ENCODE results near the gene GFOD1. TPM values are rescaled to one million over a fixed set of nuclear protein-coding genes. Genes with fewer than 3 reads are reported as not detected.

The GFOD1 gene
- total RNA-seq, 1 donor from 2014 or later = 16.3 TPM

DNA sequence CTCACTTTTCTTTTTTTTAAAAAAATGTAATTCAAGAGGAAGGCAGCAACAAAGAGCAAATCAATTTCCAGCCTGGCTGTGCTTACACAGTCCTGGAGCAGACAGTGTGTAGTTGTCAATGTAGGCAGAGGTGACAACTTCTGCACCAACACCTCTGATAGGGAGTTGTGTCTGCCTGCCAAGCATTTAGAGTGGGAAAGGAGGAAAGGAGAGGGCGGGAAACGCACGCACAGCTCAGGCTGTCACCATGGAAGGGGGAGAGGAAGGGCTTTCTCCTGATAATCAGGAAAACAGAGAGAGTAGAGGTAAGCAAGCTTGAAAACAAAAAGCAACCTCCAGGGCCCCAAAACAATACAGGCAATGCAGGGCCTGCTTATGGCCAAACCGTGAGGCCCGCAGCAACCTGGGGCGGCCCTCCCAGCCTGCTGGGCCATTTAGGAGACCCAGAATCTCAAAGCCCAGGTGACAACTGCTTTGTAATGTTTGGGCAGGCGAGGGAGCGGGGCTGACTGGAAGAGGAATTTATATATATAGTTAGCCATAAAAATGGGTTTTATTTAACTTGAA, 41.5 kb upstream of the GFOD1 start:
- H3K27me3 ChIP-seq (ENCODE audit: control insufficient read depth, insufficient read depth, low read length) = no peaks in the 10 kb centered on the region
- FAIRE-seq (no peak), DNase-seq (ENCODE audit: low read depth) (no peak)
- no peak overlapping the region for H3K4me3 ChIP-seq (ENCODE audit: low read depth, low read length)
- no peak for TF ChIP-seq CTCF (IDR thresholded peaks at IDR 0.05; ENCODE audit: insufficient read depth, low read length, severe bottlenecking)
- H3K36me3 ChIP-seq (ENCODE audit: control insufficient read depth, insufficient read depth, low read length) = no peaks in the 10 kb centered on the region

DNA sequence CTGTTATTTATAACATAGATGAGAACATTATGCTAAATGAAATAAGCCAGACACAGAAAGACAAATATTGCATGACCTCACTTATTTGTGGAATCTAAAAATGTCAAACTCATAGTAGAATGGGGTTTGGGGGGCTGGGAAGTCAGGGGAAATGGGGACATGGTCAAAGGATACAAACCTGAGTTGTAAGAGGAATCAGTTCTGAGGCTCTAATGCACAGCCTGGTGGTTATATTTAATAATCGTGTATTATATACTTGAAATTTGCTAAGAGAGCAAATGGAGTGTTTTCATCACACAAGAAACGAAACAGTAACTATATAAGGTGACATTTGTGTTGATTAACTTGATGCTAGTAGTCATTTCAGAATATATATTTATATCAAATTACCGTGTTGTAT, 40.8 kb upstream of the GFOD1 start:
- no peak overlapping the region for H3K4me3 ChIP-seq (ENCODE audit: low read depth, low read length)
- no peak for FAIRE-seq
- DNase-seq (ENCODE audit: low read depth) = no peak
- no peaks in the 10 kb centered on the region for H3K36me3 ChIP-seq (ENCODE audit: control insufficient read depth, insufficient read depth, low read length)
- no peaks in the 10 kb centered on the region for H3K27me3 ChIP-seq (ENCODE audit: control insufficient read depth, insufficient read depth, low read length)
- TF ChIP-seq CTCF (IDR thresholded peaks at IDR 0.05; ENCODE audit: insufficient read depth, low read length, severe bottlenecking) = no peak

- Histone ChIP-seq H3K4me3 (ENCODE audit: low read depth, low read length) (no peak overlapping the region), H3K27me3 (ENCODE audit: control insufficient read depth, insufficient read depth, low read length) (no peaks in the 10 kb centered on the region), H3K36me3 (ENCODE audit: control insufficient read depth, insufficient read depth, low read length) (no peaks in the 10 kb centered on the region)
- FAIRE-seq (no peak), DNase-seq (ENCODE audit: low read depth) (no peak)
- no peak for TF ChIP-seq CTCF (IDR thresholded peaks at IDR 0.05; ENCODE audit: insufficient read depth, low read length, severe bottlenecking)
Observed at GRCh38 chr6:13527671-13528056, 40.3 kb upstream of the GFOD1 start.

GRCh38 chr6:13526727-13527670, 39.6 kb upstream of the GFOD1 start:
- no peak for TF ChIP-seq CTCF (IDR thresholded peaks at IDR 0.05; ENCODE audit: insufficient read depth, low read length, severe bottlenecking)
- no peaks in the 10 kb centered on the region for H3K27me3 ChIP-seq (ENCODE audit: control insufficient read depth, insufficient read depth, low read length)
- no peak overlapping the region for H3K4me3 ChIP-seq (ENCODE audit: low read depth, low read length)
- no peaks in the 10 kb centered on the region for H3K36me3 ChIP-seq (ENCODE audit: control insufficient read depth, insufficient read depth, low read length)
- no peak for FAIRE-seq
- DNase-seq (ENCODE audit: low read depth) = peak; percentile 56

DNA sequence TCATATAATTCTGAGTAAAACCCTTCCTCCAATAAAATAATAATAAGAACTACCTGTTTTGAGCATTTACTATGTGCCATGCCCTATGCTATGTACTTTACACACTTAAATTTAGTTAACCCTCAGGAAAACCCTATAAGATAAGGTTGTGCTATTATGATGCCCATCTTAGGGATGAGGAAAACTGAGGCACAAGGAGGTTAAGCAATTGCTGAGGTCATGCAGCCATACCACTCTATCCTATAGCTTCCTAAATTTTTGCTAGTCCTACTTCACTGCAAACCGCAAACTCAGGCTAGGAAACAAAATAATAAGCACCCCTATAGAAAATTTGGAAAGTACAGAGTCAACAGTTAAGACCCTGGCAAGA, 38.9 kb upstream of the GFOD1 start:
- TF ChIP-seq CTCF (IDR thresholded peaks at IDR 0.05; ENCODE audit: insufficient read depth, low read length, severe bottlenecking) = no peak
- Histone ChIP-seq H3K36me3 (ENCODE audit: control insufficient read depth, insufficient read depth, low read length) (no peaks in the 10 kb centered on the region), H3K27me3 (ENCODE audit: control insufficient read depth, insufficient read depth, low read length) (no peaks in the 10 kb centered on the region), H3K4me3 (ENCODE audit: low read depth, low read length) (no peak overlapping the region)
- DNase-seq (ENCODE audit: low read depth) = no peak
- FAIRE-seq = no peak
